Measurements from ENCODE around the gene DCC. TPM values are rescaled to one million over a fixed set of nuclear protein-coding genes. Genes with fewer than 3 reads are reported as not detected.

DCC gene
- total and polyA plus RNA-seq, 9 of the 15 experiments (the other 6 are each of a cell fraction or from before 2014, with no cell fraction given) = not detected

- Histone ChIP-seq H3K27me3 (ENCODE audit: control insufficient read depth in 2 of 2, insufficient read depth in 2 of 2, low read length in 2 of 2) (no peaks in the 10 kb centered on the region), H3K36me3 (ENCODE audit: control insufficient read depth, insufficient read depth, low read length) (no peaks in the 10 kb centered on the region), H3K9ac (ENCODE audit: insufficient read depth in 1 of 2, low read depth in 2 of 2, low read length in 2 of 2) (no peak overlapping the region), H3K79me2 (ENCODE audit: control insufficient read depth, insufficient read depth, low read length) (no peaks in the 10 kb centered on the region), H4K20me1 (replicated peaks; ENCODE audit: control insufficient read depth, insufficient read depth, low read length) (no peaks in the 10 kb centered on the region), H3K27ac (ENCODE audit: extremely low read depth, low read depth, low read length) (no peak overlapping the region), H3K4me2 (ENCODE audit: insufficient read depth, low read length) (no peak overlapping the region), H3K9me1 (ENCODE audit: control insufficient read depth, insufficient read depth, low read length) (no peaks in the 10 kb centered on the region), H3K9me3 (replicated peaks; ENCODE audit: control insufficient read depth, insufficient read depth, low read depth, low read length) (no peaks in the 10 kb centered on the region), H3K4me3 (no peak overlapping the region), H3K4me1 (replicated peaks in 1 of 2; ENCODE audit: control insufficient read depth in 2 of 2, insufficient read depth in 2 of 2, low read length in 2 of 2) (no peaks in the 10 kb centered on the region), H2AFZ (ENCODE audit: low read depth, low read length) (no peak overlapping the region)
- intact Hi-C loops (cut with micrococcal nuclease) = no loop called here
- ChIA-PET CTCF (ENCODE audit: low intra/inter-chr PET ratio) (no interaction called here), POLR2A (interaction anchor here (0.7 kb wide), 1 partner anchor 656 kb away, joined by 3 read pairs; no protein-coding TSS in a partner anchor)
- in situ Hi-C loops (cut with MboI) = no loop called here
- no peak for TF ChIP-seq MYNN (IDR thresholded peaks at IDR 0.05)
- TF ChIP-seq MYNN (CRISPR knock-in tag; IDR thresholded peaks at IDR 0.05) = no peak
- no peak for TF ChIP-seq PURB (CRISPR knock-in tag; IDR thresholded peaks at IDR 0.05; ENCODE audit: low read depth)
- no peak for ATAC-seq
- DNase-seq (ENCODE audit: extremely low read depth in 1 of 4, low spot score in 3 of 4) = no peak
- FAIRE-seq = no peak
- 6% methylated on average over 2 of the region's 3 CpGs for WGBS (ENCODE audit: insufficient coverage, low coverage, missing lambda C conversion rate)
- BruUV-seq (replicated peaks) = no TSS peak
Observed at GRCh38 chr18:52670896-52671295, 330.9 kb downstream of the DCC start.

- Histone ChIP-seq H3K9ac (ENCODE audit: insufficient read depth in 1 of 2, low read depth in 2 of 2, low read length in 2 of 2) (no peak overlapping the region), H3K27me3 (ENCODE audit: control insufficient read depth in 2 of 2, insufficient read depth in 2 of 2, low read length in 2 of 2) (no peaks in the 10 kb centered on the region), H3K4me3 (no peak overlapping the region), H3K9me1 (ENCODE audit: control insufficient read depth, insufficient read depth, low read length) (no peaks in the 10 kb centered on the region), H3K4me1 (replicated peaks in 1 of 2; ENCODE audit: control insufficient read depth in 2 of 2, insufficient read depth in 2 of 2, low read length in 2 of 2) (no peaks in the 10 kb centered on the region), H3K36me3 (ENCODE audit: control insufficient read depth, insufficient read depth, low read length) (no peaks in the 10 kb centered on the region), H4K20me1 (replicated peaks; ENCODE audit: control insufficient read depth, insufficient read depth, low read length) (no peaks in the 10 kb centered on the region), H3K4me2 (ENCODE audit: insufficient read depth, low read length) (no peak overlapping the region), H3K27ac (ENCODE audit: extremely low read depth, low read depth, low read length) (no peak overlapping the region), H2AFZ (ENCODE audit: low read depth, low read length) (no peak overlapping the region), H3K9me3 (replicated peaks; ENCODE audit: control insufficient read depth, insufficient read depth, low read depth, low read length) (no peaks in the 10 kb centered on the region), H3K79me2 (ENCODE audit: control insufficient read depth, insufficient read depth, low read length) (no peaks in the 10 kb centered on the region)
- intact Hi-C loops (cut with micrococcal nuclease) (no loop called here), in situ Hi-C loops (cut with MboI) (no loop called here)
- ChIA-PET POLR2A (no interaction called here), CTCF (ENCODE audit: low intra/inter-chr PET ratio) (no interaction called here)
- FAIRE-seq (no peak), ATAC-seq (no peak), DNase-seq (ENCODE audit: extremely low read depth in 1 of 4, low spot score in 3 of 4) (no peak)
- WGBS (ENCODE audit: insufficient coverage, low coverage, missing lambda C conversion rate) = 9% methylated on average over 3 of the region's 3 CpGs
- no TSS peak for BruUV-seq (replicated peaks)
- TF ChIP-seq HDAC6 (IDR thresholded peaks at IDR 0.05; ENCODE audit: low read depth, low read length) (no peak), ZNF431 (CRISPR knock-in tag; IDR thresholded peaks at IDR 0.05) (no peak), ZNF212 (CRISPR knock-in tag; IDR thresholded peaks at IDR 0.05) (no peak), PCBP2 (IDR thresholded peaks at IDR 0.05; ENCODE audit: low read depth, low read length, poor library complexity, severe bottlenecking) (no peak), CREB3L1 (IDR thresholded peaks at IDR 0.05; ENCODE audit: borderline replicate concordance, low read depth) (no peak), THRB (CRISPR knock-in tag; conservative IDR thresholded peaks at IDR 0.05) (no peak), ZNF830 (CRISPR knock-in tag; IDR thresholded peaks at IDR 0.05) (no peak), PHF8 (IDR thresholded peaks at IDR 0.05; ENCODE audit: borderline replicate concordance, low read length) (no peak), ZNF764 (CRISPR knock-in tag; IDR thresholded peaks at IDR 0.05; ENCODE audit: low read depth) (no peak), ZC3H4 (CRISPR knock-in tag; IDR thresholded peaks at IDR 0.05; ENCODE audit: borderline replicate concordance) (no peak), ZNF354B (CRISPR knock-in tag; IDR thresholded peaks at IDR 0.05) (no peak), POLR2G (IDR thresholded peaks at IDR 0.05; ENCODE audit: low read depth, low read length) (no peak), ZNF165 (CRISPR knock-in tag; IDR thresholded peaks at IDR 0.05; ENCODE audit: borderline replicate concordance) (no peak)
Observed at GRCh38 chr18:52678034-52678433, 338.0 kb downstream of the DCC start.

All from K562 (cell line).